H1 (cell line): ENCODE results near the gene BAIAP2L2. TPM values are rescaled to one million over a fixed set of nuclear protein-coding genes. Genes with fewer than 3 reads are reported as not detected.

Source experiments
- CTCF ChIA-PET: fragments of 300-600 bp; sonication (Branson Sonifier 250); formaldehyde crosslinking; loops from one replicate; lab custom pipeline; 2021; ENCODE audit not compliant: partially characterized antibody; lab: Charles Lee
- POLR2A ChIA-PET: fragments of 300-600 bp; sonication (Branson Sonifier 250); formaldehyde crosslinking; loops from one replicate; lab custom pipeline; 2021; ENCODE audit warnings: inconsistent platforms; ENCODE audit not compliant: partially characterized antibody; lab: Charles Lee
- DNase-seq, 2 experiments: peaks; one replicate each; pipeline versions ENCODE4 v3.0.0 to v3.0.0-alpha.2; 2010 to 2022; ENCODE audit warnings: low spot score in 2 of 2, low read depth in 1 of 2, mixed read lengths in 1 of 2
- FAIRE-seq: peaks from 2 replicates; lab custom pipeline; 2011; peaks lifted over from hg19 to GRCh38; lab: Jason Lieb, UNC
- H2AFZ ChIP-seq: 2 replicates; pipeline ENCODE4 v1.8.1; 2012; ENCODE audit warnings: low read length, inconsistent platforms
- H2AK5ac ChIP-seq: 2 replicates; pipeline ENCODE4 v1.6.1; 2013; ENCODE audit warnings: low read depth, low read length
- H2BK120ac ChIP-seq: replicated peaks from 2 replicates; pipeline ENCODE3; 2013; ENCODE audit warnings: low read depth, low read length, inconsistent platforms
- H2BK12ac ChIP-seq: 2 replicates; pipeline ENCODE4 v1.6.1; 2013; ENCODE audit warnings: low read depth, low read length
- H2BK15ac ChIP-seq: 2 replicates; pipeline ENCODE4 v1.6.1; 2013; ENCODE audit warnings: low read length
- H2BK20ac ChIP-seq: 2 replicates; pipeline ENCODE4 v1.6.1; 2013; ENCODE audit warnings: low read length
- H2BK5ac ChIP-seq: 2 replicates; pipeline ENCODE4 v1.6.1; 2013; ENCODE audit warnings: low read depth, low read length
- H3K14ac ChIP-seq: 2 replicates; pipeline ENCODE4 v1.6.1; 2013; ENCODE audit warnings: inconsistent platforms; ENCODE audit not compliant: insufficient read length
- H3K18ac ChIP-seq: 2 replicates; pipeline ENCODE4 v1.6.1; 2013; ENCODE audit warnings: low read length; ENCODE audit errors: extremely low read depth
- H3K23ac ChIP-seq: 2 replicates; pipeline ENCODE4 v1.6.1; 2013; ENCODE audit warnings: inconsistent platforms; ENCODE audit not compliant: insufficient read length
- H3K23me2 ChIP-seq: 2 replicates; pipeline ENCODE4 v1.6.1; 2013; ENCODE audit warnings: low read depth, low read length
- H3K27ac ChIP-seq: 2 replicates; pipeline ENCODE4 v1.6.1; 2011; ENCODE audit warnings: low read depth, low read length, inconsistent platforms
- H3K27me3 ChIP-seq, 4 experiments: replicated peaks in 1 of 4; 1 replicate in 1 of 4; 2 replicates in 3 of 4; pipeline versions ENCODE4 v1.6.1 to v1.8.1; 2011 to 2013; ENCODE audit warnings: low read length in 3 of 4, mild to moderate bottlenecking in 3 of 4, inconsistent platforms in 2 of 4, mixed read lengths in 2 of 4, moderate library complexity in 1 of 4; ENCODE audit not compliant: control insufficient read depth in 3 of 4, insufficient read depth in 3 of 4; ENCODE audit errors: extremely low read depth in 1 of 4
- H3K36me3 ChIP-seq, 4 experiments: 2 replicates each; pipeline versions ENCODE4 v1.6.1 to v1.8.1; 2011 to 2013; ENCODE audit warnings: mild to moderate bottlenecking in 4 of 4, low read length in 3 of 4, moderate library complexity in 2 of 4, control low read depth in 1 of 4, inconsistent platforms in 1 of 4; ENCODE audit not compliant: insufficient read depth in 4 of 4, control insufficient read depth in 2 of 4
- H3K4ac ChIP-seq: replicated peaks from 2 replicates; pipeline ENCODE3; 2013; ENCODE audit warnings: low read length, low read depth, mixed read lengths, inconsistent platforms; ENCODE audit not compliant: insufficient read length
- H3K4me1 ChIP-seq, 4 experiments: replicated peaks in 1 of 4; 1 replicate in 1 of 4; 2 replicates in 3 of 4; pipeline versions ENCODE4 v1.6.1 to v1.8.1; 2011 to 2013; ENCODE audit warnings: low read length in 3 of 4, inconsistent platforms in 2 of 4, mixed read lengths in 1 of 4; ENCODE audit not compliant: insufficient read depth in 4 of 4, control insufficient read depth in 3 of 4
- H3K4me2 ChIP-seq, 2 experiments: 2 replicates each; pipeline versions ENCODE4 v1.6.1 to v1.8.1; 2011 to 2013; ENCODE audit warnings: low read depth in 2 of 2, low read length in 2 of 2, control low read depth in 1 of 2, inconsistent platforms in 1 of 2, mild to moderate bottlenecking in 1 of 2; ENCODE audit not compliant: insufficient read depth in 1 of 2
- H3K4me3 ChIP-seq, 4 experiments: fragments of 200-600, 300-600 bp in 1 of 4; sonication (generic), shearing (Covaris generic), sonication (Bioruptor Twin) in 1 of 4; 2 replicates each; pipeline versions ENCODE4 v1.5.1 to v1.8.1; 2011 to 2016; ENCODE audit warnings: low read length in 4 of 4, low read depth in 3 of 4, control low read depth in 2 of 4, inconsistent platforms in 2 of 4, mild to moderate bottlenecking in 2 of 4, mixed read lengths in 1 of 4, moderate library complexity in 1 of 4; ENCODE audit not compliant: insufficient read depth in 2 of 4; ENCODE audit errors: extremely low read depth in 1 of 4
- H3K56ac ChIP-seq: replicated peaks from 2 replicates; pipeline ENCODE3; 2013; ENCODE audit warnings: low read depth, mild to moderate bottlenecking, mixed read lengths, low read length, inconsistent platforms; ENCODE audit not compliant: insufficient read length
- H3K79me1 ChIP-seq: 2 replicates; pipeline ENCODE4 v1.6.1; 2013; ENCODE audit warnings: low read depth, low read length, control low read depth
- H3K79me2 ChIP-seq, 2 experiments: 2 replicates each; pipeline versions ENCODE4 v1.6.1 to v1.8.1; 2012 to 2013; ENCODE audit warnings: low read length in 2 of 2, mild to moderate bottlenecking in 2 of 2, inconsistent platforms in 1 of 2; ENCODE audit not compliant: insufficient read depth in 2 of 2, control insufficient read depth in 1 of 2
- H3K9ac ChIP-seq, 4 experiments: replicated peaks in 1 of 4; 1 replicate in 1 of 4; 2 replicates in 3 of 4; pipeline versions ENCODE4 v1.6.1 to v1.8.1; 2011 to 2013; ENCODE audit warnings: low read depth in 3 of 4, low read length in 3 of 4, control low read depth in 2 of 4, mild to moderate bottlenecking in 2 of 4, moderate library complexity in 2 of 4, inconsistent platforms in 1 of 4; ENCODE audit errors: extremely low read depth in 1 of 4
- H3K9me3 ChIP-seq, 2 experiments: 2 replicates each; pipeline versions ENCODE4 v1.6.1 to v1.8.1; 2012 to 2013; ENCODE audit warnings: mild to moderate bottlenecking in 2 of 2, moderate library complexity in 2 of 2, control low read depth in 1 of 2, inconsistent platforms in 1 of 2, low read depth in 1 of 2, low read length in 1 of 2, mixed read lengths in 1 of 2; ENCODE audit not compliant: insufficient read depth in 2 of 2
- H4K20me1 ChIP-seq, 2 experiments: replicated peaks in 1 of 2; 2 replicates each; pipeline versions ENCODE3 to v1.8.1; 2011 to 2013; ENCODE audit warnings: inconsistent platforms in 2 of 2, low read length in 2 of 2, mild to moderate bottlenecking in 1 of 2; ENCODE audit not compliant: insufficient read depth in 2 of 2, control insufficient read depth in 1 of 2
- H4K5ac ChIP-seq: 2 replicates; pipeline ENCODE4 v1.6.1; 2013; ENCODE audit warnings: low read length, low read depth, mixed read lengths, inconsistent platforms; ENCODE audit not compliant: insufficient read length
- H4K8ac ChIP-seq: 2 replicates; pipeline ENCODE4 v1.8.0; 2013; ENCODE audit warnings: mild to moderate bottlenecking, moderate library complexity, low read length, inconsistent platforms; ENCODE audit not compliant: insufficient read depth; ENCODE audit errors: extremely low read depth
- H4K91ac ChIP-seq: replicated peaks from 2 replicates; pipeline ENCODE3; 2013; ENCODE audit warnings: low read length, mixed read lengths, inconsistent platforms; ENCODE audit not compliant: insufficient read length
- CTCF ChIP-seq, 3 experiments: IDR thresholded peaks; 1 replicate in 2 of 3; 2 replicates in 1 of 3; pipeline versions ENCODE4 v1.5.1 to v1.6.1; 2011; ENCODE audit warnings: low read length in 3 of 3, mild to moderate bottlenecking in 3 of 3, inconsistent platforms in 2 of 3, low read depth in 1 of 3, moderate library complexity in 1 of 3; ENCODE audit not compliant: insufficient read depth in 1 of 3; ENCODE audit errors: control extremely low read depth in 1 of 3
- EZH2 ChIP-seq: fragments of 200-600 bp; sonication (generic); IDR thresholded peaks from 2 replicates; pipeline ENCODE4 v1.7.1; 2012; ENCODE audit warnings: low read depth, mild to moderate bottlenecking, moderate library complexity, low read length, inconsistent platforms; ENCODE audit not compliant: severe bottlenecking
- RNF2 ChIP-seq: fragments of 200-900, 300-1000 bp; sonication (generic); IDR thresholded peaks from 2 replicates; pipeline ENCODE4 v1.7.1; 2016; ENCODE audit warnings: borderline replicate concordance, low read depth, mild to moderate bottlenecking, antibody characterized with exemption, low read length; ENCODE audit not compliant: poor library complexity, severe bottlenecking; ENCODE audit errors: missing control alignments
- SAP30 ChIP-seq: fragments of 300-600 bp; sonication (generic); IDR thresholded peaks from 2 replicates; pipeline ENCODE4 v1.7.1; 2012; ENCODE audit warnings: low read length, moderate library complexity, mild to moderate bottlenecking, inconsistent platforms; ENCODE audit not compliant: insufficient read depth, insufficient replicate concordance
- TBP ChIP-seq: IDR thresholded peaks from 2 replicates; pipeline ENCODE4 v1.6.1; 2011; ENCODE audit warnings: low read depth, low read length, improper control_type of control experiment
- WGBS, 2 experiments: shearing (Covaris generic) in 1 of 2; methylation state at CpG; one replicate each; pipeline versions ENCODE4 v1.1.6 to v1.1.7; 2013 to 2015; ENCODE audit warnings: low lambda C conversion rate in 2 of 2, mixed read lengths in 2 of 2, inconsistent platforms in 1 of 2, low coverage in 1 of 2, missing lambda C conversion rate in 1 of 2; ENCODE audit not compliant: insufficient replicate concordance in 2 of 2, insufficient coverage in 1 of 2, insufficient read length in 1 of 2; ENCODE audit errors: extremely low coverage in 1 of 2, missing lambda C conversion rate in 1 of 2; 5-methylcytosine and 5-hydroxymethylcytosine counted together
- polyA plus RNA-seq, 7 experiments: library from polyadenylated mRNA; depleted of rRNA in 3 of 7; stranded (reverse) in 5 of 7; unstranded in 2 of 7; fragments of >200 nt in 5 of 7; fragments of 200-250 nt in 2 of 7; gene quantifications; 1 replicate in 5 of 7; 2 replicates in 1 of 7; 4 replicates in 1 of 7; pipeline versions ENCODE4 v1.2.1 to v1.2.3, GENCODE V29; 2011 to 2013; ENCODE audit warnings: missing spikeins in 2 of 7, mixed read lengths in 2 of 7
- total RNA-seq: library from RNA; stranded (reverse); fragmentation: NEBNext Ultra II Directional; extraction: Animal tissue kit (Norgen Biotek cat#: 25700); gene quantifications from 2 replicates; pipeline ENCODE4 v1.2.1, GENCODE V29; 2021

Gene BAIAP2L2
- total and polyA plus RNA-seq, 2 of the 8 experiments (the other 6 are each of a cell fraction or from before 2014, with no cell fraction given) = 5.4 to 10.0 TPM

- 86% methylated on average over 16 of the region's 16 CpGs; no CpG with 5 or more reads in 1 of the 2 experiments for WGBS, 2 experiments
- no peak for FAIRE-seq
Measured at GRCh38 chr22:38043151-38044039, 67.1 kb downstream of the BAIAP2L2 start.

More at GRCh38 chr22:38043151-38044039, 67.1 kb downstream of the BAIAP2L2 start:
- Histone ChIP-seq H3K79me1 (no peaks in the 10 kb centered on the region), H2BK5ac (no peak overlapping the region), H3K56ac (no peak overlapping the region), H3K23me2 (no peaks in the 10 kb centered on the region), H4K91ac (no peak overlapping the region), H3K4me2 (no peak overlapping the region), H2BK120ac (no peak overlapping the region), H3K9ac (no peak overlapping the region), H3K23ac (no peak overlapping the region), H3K4me3 (no peak overlapping the region), H3K14ac (no peak overlapping the region), H3K18ac (no peak overlapping the region), H2BK12ac (no peak overlapping the region), H2AFZ (no peak overlapping the region), H4K8ac (no peak overlapping the region), H3K79me2 (no peaks in the 10 kb centered on the region), H3K27ac (no peak overlapping the region), H3K9me3 (no peaks in the 10 kb centered on the region), H2BK20ac (no peak overlapping the region), H2AK5ac (no peak overlapping the region), H4K5ac (no peak overlapping the region), H2BK15ac (no peak overlapping the region), H3K4me1 (no peaks in the 10 kb centered on the region; a peak in 1 of 7 replicates), H3K27me3 (no peaks in the 10 kb centered on the region), H3K36me3 (no peaks in the 10 kb centered on the region), H3K4ac (no peak overlapping the region), H4K20me1 (no peaks in the 10 kb centered on the region)
- DNase-seq = no peak
- ChIA-PET POLR2A (interaction anchor here (1.6 kb wide), 1 partner anchor 9 kb away, joined by 3 read pairs; no protein-coding TSS in a partner anchor), CTCF (interaction anchor here (0.6 to 2.5 kb wide), 9 partner anchors 10 to 739 kb away, joined by 3 to 17 read pairs (median 3); no protein-coding TSS in a partner anchor)
- TF ChIP-seq EZH2 = no peak
- no peak for TF ChIP-seq RNF2
- TF ChIP-seq CTCF (IDR thresholded peaks at IDR 0.05; ENCODE audit: control extremely low read depth in 1 of 3, insufficient read depth in 1 of 3, low read depth in 1 of 3, low read length in 3 of 3) = peak in 1 of 3 experiments; percentile 4; a peak in 1 of 4 replicates
- TF ChIP-seq SAP30 = no peak
- TF ChIP-seq TBP = no peak
